GM19193 (cell line): ENCODE measurements around the gene HPCAL4.

Experiments used
- POLR2A ChIP-seq: IDR thresholded peaks from 4 replicates; pipeline ENCODE4 v1.6.1; 2011; ENCODE audit not compliant: insufficient read depth, insufficient read length; ENCODE audit errors: extremely low read depth

HPCAL4 gene

DNA sequence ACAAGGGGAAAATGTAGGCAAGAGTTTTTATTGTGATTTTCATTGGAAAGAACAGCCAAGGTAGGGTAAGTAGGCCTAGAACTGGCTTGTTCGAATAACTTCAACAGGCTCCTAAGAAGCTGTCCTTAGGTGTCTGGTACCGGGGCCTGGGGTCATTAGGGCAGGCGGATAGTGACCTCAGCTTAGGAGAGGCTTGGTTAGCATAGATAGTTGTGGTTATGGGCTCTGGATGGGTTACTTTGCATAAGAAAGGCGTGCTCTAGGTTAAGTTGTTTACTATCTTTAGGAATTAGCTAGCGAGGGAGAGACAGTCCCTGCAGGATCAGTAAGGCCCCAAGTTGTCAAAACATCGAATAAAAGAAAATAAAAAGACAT, 20.7 kb upstream of the HPCAL4 start:
- TF ChIP-seq POLR2A, result no peak

DNA sequence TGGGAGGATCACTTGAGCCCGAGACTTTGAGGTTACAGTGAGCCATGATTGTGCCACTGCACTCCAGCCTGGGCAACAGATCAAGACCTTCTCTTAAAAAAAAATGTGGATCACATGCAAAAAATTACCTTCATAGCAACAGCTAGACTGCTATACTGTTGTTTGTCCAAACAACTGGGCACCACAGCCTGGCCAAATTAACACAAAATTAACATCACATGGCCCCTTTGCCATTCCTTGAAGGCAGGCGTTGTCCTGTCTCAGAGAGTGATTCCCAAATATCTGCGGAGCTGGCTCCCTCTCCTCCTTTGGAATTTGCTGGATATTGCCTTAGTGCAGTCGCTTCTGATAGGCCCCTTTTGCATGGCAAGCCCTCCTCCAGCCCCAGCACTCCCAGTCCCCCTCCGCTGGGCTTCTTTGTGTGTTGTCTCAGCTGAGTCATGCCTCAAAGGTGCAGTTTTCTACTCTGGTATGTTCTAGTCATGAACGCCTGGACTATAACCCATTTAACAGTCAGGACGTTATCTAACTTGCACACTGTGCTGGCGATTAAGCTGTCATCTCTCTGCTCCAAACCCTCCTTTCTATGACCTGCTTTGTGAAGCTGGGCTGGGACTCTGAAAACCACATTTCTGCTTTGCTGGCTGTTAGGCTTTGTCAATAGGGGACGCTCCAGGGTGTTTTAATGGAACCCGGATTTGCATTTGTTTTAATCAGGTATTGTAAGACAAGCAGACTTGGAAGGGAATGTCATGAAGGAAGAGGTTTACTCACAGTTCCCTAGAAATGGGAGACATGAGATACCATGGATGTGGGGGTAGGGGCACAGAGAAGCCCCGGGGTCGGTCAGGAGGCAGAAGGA, 20.1 kb upstream of the HPCAL4 start:
- no peak for TF ChIP-seq POLR2A

DNA sequence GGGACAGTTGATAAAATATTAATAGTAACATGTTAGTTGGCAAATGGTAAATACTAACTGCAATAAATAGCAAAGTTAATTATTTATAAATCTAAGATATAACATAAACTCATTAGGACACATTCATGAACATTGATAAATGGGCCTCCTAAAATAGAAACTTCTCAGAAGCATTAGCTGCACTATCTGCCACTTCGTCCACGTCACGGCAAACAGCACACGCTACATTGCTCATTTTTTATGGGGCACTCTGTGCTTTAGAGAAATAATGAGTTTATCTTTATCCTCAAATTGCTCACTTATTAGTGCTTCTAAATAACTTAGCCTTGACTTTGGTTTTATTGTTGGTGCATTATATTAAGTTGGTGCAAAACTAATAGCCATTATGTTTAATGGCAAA, 16.3 kb upstream of the HPCAL4 start:
- TF ChIP-seq POLR2A, result no peak

DNA sequence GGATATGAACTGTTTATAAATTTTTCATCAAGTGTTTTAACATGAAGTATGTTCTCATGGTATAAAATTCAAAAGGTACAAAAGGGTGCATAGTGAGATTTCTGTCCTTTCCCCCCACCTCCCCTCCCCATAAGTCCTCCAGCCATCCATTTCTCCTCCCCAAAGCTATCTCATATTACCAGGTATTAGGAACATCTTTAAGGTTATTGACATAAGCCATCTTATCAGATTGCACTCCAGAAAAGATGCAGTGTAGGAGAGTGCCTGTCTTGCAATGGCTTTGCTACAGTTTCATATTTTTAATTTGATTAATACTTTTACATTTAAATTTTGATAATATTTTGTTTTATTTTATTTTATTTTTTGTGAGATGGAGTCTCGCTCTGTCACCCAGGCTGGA, 13.5 kb upstream of the HPCAL4 start:
- no peak for TF ChIP-seq POLR2A

DNA sequence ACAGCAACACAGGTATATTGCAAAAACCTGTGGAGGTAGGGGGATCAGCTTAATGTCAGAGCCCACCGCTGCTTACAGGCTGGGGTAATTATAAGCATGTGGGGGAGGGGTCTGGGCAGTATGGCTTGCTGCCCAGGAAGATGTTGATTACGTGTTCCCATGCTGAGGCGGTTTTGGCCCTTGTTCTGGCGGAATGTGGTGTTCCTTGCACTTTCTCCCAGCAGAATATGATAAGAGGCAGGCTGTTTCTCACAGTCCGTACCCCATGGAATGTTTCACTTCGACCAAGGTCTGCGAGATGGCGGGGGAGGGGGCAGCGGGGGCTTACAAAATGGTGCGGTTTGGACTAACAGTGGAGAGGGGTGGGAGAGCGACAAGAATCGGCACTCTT, 9.8 kb upstream of the HPCAL4 start:
- no peak for TF ChIP-seq POLR2A

DNA sequence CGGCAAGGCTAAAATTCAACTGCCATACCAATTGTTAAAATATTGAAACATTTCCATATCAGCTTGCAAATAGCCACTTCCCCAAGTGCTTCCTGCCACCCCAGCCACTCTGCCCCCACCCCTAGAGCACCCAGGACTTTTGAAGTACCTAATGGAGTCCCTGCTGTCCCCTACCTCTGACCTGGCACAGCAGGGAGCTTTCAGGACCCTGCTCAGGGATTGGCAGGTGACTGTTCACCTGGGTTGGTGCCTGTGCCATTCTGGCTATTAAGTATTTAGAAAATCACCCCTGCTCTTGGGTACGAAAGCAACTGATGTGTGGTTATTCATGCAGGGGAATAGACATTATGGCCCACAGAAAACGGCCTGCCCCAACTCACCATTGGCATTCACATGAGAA, 9.1 kb upstream of the HPCAL4 start:
- TF ChIP-seq POLR2A, result no peak

DNA sequence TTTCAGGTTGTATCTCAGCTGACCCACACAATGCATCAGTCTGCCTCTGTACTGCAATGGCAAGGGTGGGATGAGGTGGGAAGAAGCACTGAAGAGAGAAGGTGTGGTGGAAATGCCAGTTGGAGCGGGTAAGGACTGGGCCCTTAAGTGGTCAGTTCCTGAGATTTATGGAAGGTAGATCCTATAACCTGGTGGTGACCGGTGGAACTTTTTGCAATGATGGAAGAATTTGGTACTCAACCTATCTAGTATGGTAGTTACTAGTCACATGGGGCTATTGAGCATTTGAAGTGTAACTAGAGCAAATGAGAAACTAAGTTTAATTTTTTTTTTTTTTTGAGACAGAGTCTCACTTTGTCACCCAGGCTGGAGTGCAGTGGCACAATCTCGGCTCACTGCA, 8.2 kb upstream of the HPCAL4 start:
- TF ChIP-seq POLR2A, result no peak

DNA sequence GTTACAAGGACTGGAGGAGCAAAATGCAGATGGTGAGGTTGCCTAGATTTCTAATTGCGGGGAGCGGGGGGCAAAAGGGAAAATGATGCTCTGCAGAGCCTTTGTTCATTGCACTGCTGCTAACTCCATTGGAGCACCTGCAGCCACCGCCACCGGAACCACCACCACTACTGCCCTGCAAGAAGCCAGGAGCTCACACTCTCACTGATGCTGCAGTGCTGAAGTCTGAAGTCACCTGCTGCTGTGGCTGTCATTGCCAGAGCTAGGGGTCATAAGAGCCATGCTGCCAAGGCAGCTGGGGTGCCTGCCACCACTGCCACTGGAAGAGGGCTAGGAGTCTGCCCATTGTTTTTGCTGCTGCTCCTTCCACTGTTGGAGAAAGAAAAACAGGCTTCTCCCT, 7.3 kb upstream of the HPCAL4 start:
- TF ChIP-seq POLR2A, result no peak

DNA sequence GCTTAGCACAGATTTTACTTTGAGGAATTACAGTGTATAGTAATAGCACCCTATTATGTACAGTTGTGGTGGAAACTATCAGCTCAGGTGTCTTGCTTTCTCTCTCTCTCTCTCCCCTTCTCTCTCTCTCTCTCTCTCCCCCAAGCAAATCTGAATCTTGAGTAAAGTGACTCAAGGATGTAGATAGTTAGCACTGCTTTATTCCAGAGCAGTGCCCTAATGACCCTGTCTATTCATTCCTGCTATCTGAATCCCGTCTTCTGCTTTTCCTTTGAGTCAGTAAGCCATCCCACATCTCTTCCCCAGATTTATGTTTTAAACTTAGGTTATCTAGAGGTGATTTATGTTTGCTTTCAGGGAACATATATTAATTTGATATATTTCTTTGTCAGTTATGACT, 5.2 kb upstream of the HPCAL4 start:
- TF ChIP-seq POLR2A, result no peak

DNA sequence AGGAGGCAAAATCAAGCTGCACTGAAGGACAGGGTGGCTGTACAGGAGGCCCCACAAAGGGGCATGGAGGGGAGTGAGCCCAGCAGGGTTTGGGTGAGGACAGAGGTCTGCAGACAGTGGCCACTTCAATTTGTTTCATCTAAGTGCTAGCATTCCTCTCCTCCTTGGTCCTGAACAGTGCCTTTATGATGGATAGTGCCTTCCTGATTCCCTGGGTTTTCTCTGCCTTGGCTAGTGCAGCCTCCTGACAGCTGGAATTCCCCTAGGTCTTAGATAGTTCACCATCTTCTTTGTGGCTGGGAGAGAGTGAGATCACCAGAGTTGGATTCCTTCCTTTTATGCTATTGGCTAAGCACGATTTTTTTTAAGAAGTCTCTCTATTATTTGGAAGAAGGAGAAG, 3.8 kb upstream of the HPCAL4 start:
- TF ChIP-seq POLR2A, result no peak

DNA sequence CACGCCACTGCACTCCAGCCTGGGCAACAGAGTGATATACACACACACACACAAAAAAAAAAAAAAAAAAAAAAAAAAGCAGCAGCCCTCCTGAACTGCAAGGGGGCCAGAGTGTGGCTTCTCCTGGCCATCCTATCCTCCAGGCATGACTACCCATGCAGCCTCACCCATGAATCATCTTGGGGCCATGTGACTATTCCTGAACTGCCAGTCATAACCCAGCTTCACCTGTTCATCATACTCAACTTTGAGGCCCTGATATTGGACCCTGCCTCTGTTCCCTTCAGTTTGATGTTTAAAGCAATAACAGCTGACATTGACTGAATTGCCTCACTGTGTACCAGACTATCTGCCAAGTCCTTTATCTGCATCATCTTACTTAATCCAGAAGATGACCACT, 2.8 kb upstream of the HPCAL4 start:
- no peak for TF ChIP-seq POLR2A

DNA sequence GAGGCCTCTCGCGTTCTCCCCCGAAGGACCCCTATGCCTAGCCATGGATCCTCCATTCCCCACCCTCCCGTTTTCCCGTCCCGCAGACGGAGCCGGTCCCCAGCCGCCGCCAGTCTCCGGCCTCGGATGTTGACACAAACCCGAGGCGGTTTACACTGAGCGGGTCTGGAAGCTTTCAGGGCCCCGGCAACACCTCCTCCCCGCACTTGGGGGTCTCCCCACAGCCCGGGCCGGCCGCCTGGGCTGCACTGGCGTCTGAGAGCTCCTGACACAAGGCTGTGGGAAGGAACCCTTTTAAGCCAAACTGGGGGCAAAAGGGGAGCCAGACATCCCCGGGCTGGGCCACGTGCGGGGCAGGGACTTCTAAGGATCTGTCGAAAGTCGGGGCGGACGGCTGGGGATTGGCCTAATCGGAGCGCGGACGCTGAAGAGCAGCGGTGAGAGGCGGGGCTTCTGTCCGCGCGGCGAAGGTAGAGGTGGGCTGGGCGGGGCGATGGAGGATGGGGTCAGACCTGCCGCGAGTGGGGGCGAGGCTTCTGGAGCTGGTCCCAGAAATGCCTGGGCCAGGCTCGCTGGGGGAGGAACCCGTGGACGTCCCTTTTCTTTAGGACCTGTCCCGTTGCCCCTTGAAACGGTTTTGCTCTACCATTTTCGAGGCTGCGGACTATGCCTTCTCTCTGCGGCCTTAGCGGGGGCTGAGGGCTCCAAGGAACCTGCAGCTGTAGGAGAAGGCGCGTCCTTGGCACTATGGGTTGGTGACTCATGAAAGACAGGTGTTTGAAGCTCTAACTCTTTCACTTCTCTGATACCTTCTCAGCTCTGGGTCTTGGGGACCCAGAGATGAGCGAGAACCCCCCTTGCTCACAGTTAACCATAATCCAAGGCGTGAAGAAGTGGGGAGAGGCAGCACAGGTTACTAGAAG, 1.2 kb upstream of the HPCAL4 start:
- no peak for TF ChIP-seq POLR2A

DNA sequence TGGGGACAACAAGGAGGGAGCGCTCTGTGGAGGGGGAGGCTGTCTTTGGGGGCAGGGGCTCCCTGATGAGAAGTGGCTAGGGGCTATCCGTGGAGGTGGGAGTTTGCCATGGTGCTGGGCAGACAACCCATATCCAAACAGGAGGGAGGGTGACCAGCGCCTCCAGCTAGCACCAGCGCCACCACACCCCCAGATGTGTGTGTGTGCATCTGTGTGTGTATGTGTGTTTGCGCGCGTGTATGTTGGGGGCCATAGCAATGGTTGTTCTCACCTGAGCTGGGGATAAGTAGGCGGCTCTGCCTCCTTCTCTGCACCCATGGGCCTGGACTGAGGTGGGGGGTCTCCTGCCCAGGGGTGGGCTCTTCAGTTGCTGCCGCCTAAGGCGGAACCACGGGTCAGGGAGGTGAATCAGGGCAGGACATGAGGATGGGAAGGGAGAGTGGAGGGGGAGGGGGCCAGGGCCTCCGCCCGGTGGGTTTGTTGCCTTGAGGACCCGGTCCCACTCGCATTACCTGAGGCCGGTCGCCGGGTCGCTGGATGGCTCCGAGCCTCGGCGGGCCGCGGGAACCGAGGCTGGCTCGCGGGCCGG, 345 bp downstream of the HPCAL4 start:
- no peak for TF ChIP-seq POLR2A

DNA sequence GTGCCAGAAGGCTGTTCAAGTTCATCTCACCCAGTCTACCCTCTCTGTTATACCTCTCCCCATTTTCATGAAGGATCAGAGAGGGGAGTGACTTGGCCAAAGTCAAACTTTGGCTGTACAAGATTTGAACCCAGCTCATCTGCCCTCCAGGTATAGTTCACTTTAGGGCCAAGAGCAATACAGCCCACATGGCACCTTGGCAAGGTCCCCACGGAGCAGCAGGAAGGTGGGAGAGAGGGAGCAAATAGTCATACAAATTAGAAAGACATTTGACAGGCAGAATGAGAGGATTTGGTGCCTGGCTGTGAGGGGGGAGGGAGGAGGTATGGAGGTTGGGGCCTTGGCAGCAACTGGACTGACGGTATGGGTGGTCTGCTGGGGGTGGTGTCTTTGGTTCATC, 1.0 kb downstream of the HPCAL4 start:
- no peak for TF ChIP-seq POLR2A

DNA sequence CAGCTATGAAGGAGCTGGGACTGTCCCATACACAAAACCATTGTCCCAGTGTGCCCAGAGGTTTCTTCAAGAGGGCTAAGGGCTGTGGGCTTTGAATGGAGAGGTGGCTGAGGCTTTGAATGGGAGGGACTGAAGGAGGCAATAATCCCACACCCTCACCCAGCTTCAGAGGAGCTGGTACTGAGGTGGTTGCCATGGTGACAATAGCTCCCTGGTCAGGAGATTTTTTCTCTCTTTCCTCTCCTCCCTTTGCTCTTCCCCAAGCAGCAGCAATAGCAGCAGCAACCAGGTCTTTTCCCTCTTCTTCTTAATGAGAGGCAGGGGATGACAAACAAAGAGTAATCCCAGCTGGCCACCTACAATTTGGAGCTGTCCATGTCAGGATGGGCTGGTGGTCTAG, 1.6 kb downstream of the HPCAL4 start:
- no peak for TF ChIP-seq POLR2A

DNA sequence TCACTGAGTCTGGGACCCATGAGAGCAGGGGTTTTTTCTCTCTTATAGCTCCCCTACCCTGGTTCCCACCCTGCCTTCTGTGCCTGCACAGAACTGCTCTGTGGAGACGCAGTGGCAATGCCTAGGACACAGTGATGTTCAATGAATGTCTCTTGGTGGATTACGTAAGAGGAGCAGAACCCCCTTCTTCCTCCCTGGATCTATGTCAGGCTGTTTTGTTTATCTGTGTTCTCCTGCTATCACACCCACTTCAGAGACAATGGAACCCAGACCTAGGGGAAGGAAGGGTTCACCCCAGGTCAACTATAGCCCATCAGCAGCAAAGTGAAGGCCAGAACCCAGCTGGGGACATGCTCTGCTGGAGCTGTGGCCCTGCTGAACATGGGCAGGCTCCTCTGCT, 2.0 kb downstream of the HPCAL4 start:
- TF ChIP-seq POLR2A, result no peak

DNA sequence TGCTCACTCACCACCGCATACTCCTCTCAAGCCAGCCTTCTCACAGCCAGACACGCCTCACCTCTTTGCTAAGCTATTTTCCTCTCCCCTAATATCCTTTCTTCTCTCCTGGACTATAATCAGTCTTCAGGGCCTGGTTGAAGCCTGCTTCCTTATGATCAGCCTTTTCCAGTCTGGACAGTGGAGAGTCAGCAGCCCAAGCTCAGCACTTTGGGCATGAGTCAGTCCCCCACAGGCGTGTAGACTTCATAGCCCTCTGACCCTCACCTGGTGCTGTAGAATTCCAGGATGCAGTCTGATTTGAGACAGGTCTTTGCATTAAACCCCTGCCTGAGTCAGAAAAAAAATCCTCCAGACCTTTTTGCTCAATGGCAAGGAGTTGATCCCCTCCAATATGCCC, 2.5 kb downstream of the HPCAL4 start:
- TF ChIP-seq POLR2A, result no peak

DNA sequence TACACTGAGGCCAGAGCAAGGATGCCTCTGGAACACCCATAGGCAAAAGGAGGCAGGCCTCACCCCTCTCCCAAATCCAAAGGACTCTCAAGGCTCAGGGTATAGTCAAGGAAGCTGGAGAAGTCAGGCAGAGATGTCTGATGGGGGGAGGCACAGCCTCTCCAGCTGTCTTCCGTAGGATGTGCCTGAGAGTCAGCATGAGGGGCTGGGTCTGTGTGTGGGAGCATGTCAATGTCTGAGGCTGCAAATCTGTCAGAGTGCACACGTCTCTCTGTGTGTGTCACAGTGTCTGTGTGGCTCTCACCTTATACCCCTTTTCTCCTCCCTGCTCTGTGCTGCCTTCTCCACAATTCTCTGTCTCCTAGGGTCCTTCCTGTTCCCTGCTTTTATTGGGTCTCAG, 4.0 kb downstream of the HPCAL4 start:
- TF ChIP-seq POLR2A, result no peak
